Measurements from ENCODE around the gene PRCC.
A peak's percentile ranks its signal among the peaks of the same experiment; 100 is the strongest.

The PRCC gene

GRCh38 chr1:156765666-156766065, 1.7 kb upstream of the PRCC start:
- DNase-seq, result no peak

GRCh38 chr1:156766298-156767100, 836 bp upstream of the PRCC start:
- DNase-seq, result peak; percentile 30

DNA sequence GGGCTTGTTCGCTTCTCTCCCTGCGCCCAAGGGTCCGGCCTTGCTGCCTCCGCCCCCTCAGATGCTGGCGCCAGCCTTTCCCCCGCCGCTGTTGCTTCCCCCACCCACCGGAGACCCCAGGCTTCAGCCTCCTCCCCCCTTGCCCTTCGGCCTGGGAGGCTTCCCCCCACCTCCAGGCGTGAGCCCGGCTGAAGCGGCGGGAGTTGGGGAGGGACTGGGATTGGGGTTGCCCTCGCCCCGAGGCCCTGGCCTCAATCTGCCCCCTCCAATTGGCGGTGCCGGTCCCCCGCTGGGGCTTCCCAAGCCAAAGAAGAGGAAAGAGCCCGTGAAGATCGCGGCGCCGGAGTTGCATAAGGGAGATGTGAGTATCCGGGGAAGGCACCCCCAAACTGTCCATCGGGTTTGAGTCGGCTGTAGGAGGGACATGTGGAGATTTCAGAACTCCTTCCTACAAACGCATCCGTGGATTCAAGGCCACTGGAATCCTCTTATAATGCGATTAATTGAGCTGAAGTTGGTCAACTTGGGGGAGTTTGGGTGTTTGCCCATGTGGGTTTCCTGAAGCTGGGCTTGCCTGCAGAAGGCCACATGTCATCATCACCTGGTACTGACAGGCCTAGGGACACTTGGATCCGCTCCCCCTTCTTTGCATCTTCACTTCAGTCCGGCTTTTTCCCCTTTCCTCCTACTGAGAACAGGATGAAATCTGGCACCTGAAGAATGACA, 707 bp downstream of the PRCC start:
- DNase-seq, result peak; percentile 67

DNA sequence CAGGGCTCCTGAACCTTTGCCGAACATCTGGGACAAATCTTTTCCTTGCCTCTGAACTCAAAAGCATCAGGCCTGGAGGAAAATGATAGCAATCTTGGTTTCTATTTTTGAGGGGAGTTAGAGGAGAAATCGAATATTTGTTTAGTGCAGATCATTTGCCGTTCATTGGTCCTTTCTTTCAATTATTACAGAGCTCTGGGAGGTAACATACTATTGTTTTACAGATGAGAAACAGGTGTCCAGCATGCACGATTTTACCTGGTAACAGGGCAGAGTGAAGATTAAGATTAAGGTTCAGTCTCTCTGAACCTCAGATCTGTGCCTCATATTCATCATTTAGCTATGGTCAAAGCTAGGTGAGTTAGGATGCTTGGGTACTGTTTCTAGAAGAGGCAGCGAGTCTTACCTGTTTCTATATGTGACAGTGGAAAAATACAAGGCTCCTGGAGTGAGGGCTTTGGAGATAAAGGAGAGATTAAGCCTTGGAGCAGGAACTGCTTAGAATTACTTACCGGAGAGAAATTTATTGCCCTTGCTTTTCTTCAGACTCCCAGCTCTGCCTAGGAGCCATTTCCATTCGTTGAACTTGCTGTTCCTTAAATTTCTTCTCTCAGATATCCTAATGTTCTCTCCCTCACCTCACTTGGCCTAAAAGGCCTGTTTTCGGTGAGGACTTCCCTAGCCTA, 1.4 kb downstream of the PRCC start:
- DNase-seq, result no peak

GRCh38 chr1:156772222-156772621, 4.9 kb downstream of the PRCC start:
- DNase-seq, result no peak

DNA sequence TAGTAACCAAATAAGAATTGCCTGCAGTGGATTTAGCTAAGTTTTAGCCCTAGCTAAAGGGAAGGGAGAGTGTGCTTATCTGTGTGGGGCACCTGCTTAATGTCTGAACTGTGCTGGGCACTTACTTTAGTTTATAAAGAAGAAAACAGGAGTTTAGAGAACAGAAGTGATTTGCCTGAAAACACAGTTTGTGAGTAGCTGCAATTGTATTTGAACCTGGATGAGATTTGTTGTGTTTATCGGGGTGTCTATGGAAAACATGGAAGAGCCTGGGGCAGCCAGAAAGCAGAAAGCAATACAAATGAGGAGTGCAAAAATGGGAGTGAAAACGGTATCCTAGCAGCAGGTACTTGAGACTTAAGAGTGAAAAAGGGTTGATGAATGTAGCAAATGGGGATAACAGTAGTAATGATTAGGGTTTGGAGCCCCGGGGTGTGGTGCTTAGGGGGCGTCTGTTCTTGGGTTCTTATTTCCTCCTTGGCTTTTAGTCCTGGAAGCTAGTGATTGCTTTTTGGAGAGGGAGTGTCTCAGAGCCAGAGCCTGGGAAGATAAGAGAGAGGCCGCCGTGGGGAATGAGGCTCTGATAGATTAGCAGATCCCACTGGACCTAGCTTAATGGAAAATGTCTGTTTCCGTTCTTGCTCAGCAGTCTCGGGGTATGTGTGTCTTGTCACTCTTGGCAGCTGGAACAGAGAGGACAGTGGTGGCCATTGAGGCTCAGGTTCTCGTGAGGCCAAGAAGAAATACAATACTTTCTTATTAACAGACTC, 5.6 kb downstream of the PRCC start:
- no peak for DNase-seq

GRCh38 chr1:156773607-156774006, 6.3 kb downstream of the PRCC start:
- no peak for DNase-seq

GRCh38 chr1:156775799-156776198, 8.5 kb downstream of the PRCC start:
- no peak for DNase-seq

GRCh38 chr1:156776942-156777341, 9.6 kb downstream of the PRCC start:
- DNase-seq, result no peak

DNA sequence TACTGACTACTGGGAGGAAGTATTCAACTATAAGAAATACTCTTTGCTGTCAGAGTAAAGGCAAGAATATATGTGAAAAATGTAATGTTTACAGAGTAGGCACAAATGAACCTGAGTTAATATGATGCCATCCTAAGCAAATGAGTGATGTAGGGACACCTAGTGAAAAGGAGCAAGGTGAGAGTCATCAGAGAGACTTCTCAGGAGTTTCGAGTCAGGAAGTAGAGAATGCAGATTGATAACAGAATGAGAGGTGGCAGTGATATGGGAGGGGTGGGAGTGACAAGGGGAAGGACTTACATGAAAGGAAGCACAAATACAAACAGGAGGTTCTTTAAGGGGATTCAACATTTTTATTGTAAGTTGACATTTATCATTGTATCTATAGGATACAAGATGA, 10.2 kb downstream of the PRCC start:
- no peak for DNase-seq

DNA sequence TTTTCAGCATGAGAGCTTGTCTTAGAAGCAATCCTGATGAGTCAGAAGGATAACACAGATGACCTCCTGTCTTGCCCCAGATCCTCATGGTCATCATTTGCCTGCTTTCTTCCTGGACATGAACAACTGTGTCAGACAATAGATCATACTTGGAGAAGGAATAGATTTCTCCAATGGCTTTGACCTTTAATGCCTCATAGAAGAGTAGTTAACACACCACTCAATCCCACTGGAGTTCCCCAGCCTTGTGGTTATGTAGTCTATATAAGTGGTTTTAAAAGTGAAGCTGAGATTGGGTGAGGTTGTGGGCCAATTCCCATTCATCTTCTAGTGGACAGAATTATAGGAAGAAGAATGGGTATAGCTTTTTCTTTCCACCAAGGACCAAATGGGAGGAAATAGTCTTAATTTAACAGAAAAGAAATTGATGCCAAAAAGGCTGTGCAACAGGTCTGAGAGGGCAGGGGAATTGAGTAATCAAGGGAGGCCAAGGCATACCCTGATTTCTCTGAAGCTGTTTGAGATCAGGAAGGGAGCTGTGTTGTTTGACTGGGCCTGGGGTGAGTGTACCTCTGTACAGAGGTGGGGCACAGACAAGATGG, 14.4 kb downstream of the PRCC start:
- DNase-seq, result no peak

DNA sequence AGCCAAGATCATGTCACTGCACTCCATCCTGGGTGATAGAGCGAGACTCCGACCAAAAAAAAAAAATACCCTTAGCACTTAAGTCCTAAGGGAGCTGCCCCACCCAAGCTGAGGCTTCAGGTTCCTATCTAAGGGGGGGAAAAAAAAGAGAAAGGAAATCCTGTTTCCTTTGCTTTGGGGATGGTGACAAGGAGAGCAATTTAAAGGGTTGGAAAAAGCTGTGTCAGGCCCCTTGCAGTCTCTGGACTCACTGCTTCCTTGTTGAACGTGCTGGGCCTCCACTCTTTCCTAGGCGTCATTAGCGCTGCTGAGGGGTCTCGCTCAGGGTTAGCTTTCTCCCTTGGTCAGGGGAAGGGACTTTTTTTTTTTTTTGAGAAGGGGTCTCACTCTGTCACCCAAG, 18.1 kb downstream of the PRCC start:
- no peak for DNase-seq

DNA sequence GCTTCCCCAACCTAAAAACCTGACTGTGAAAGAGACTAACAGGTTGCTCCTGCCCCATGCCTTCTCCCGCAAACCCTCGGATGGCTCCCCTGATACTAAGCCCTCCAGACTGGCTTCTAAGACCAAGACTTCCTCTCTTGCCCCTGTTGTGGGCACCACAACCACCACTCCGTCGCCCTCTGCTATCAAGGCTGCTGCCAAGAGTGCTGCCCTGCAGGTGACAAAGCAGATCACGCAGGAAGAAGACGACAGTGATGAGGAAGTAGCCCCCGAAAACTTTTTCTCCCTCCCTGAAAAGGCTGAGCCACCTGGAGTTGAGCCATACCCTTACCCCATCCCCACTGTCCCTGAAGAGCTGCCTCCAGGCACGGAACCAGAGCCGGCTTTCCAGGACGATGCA, 19.3 kb downstream of the PRCC start:
- DNase-seq, result no peak

GRCh38 chr1:156788136-156788535, 20.8 kb downstream of the PRCC start:
- DNase-seq, result no peak

GRCh38 chr1:156789621-156790318, 22.4 kb downstream of the PRCC start:
- no peak for DNase-seq

GRCh38 chr1:156794506-156795373, 27.4 kb downstream of the PRCC start:
- DNase-seq, result no peak

DNA sequence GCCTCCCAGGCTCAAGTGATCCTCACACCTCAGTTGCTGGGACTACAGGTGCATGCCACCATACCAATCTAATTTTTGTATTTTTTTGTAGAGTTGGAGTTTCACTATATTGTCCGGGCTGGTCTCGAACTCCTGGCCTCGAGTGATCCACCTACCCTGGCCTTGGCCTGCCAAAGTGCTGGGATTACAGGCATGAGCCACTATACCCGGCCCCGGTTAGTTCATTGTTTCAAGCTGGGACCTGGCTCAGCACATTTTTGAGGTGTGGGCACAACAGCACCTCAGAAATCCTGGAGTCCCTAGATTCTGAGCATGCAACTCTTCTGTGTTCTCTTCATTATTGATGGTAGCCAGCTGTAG, 28.0 kb downstream of the PRCC start:
- no peak for DNase-seq

DNA sequence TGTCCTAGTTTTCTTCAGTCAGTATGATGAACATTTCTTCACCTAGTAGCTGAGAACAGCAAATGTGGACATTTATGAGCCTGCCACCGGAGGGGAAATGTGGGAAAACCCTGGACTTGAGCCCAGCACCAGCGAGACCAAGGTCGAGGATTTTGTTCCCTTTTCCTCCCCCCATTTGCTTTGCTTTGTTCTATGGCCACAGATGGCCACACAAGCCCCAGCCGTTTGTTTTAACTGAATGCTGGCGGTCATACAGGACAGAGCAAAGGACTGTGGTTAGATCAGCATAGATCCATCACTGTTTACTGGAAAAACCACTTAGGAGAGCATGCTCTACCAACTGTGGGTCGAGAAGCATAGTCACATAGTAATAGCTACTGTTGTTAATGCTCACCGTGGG, 28.5 kb downstream of the PRCC start:
- DNase-seq, result no peak

- no peak for DNase-seq
Observed at GRCh38 chr1:156796340-156797097, 29.2 kb downstream of the PRCC start.

DNA sequence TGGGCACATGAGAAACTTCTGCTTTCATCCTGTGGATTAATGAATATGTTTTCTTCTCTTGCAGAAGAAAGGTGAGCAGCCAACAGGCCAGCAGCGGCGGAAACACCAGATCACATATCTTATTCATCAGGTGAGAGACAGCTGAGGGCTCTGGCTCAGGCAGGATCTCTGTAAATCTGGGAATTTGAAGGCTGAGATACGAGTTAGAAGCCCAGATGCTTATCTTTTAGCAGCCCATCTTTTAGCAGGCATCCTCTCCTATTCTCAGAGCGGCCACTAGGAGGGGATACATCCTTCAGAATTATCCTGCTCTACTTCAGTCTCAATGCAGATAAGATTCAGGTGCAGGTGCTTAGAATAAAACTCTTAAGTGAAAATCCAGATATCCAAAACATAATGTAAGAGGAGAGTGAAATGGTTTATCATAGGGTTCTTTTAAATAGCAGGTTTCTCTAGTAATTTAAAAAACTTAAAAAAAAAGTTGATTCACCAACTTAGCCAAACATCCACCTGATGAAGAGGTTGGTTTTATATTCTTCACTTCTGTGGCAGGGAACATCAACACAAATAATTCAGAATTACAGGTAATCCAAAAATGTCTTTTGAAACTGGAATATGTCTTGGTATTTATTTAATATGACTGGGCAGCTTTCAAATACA, 30.0 kb downstream of the PRCC start:
- peak; percentile 59 for DNase-seq

Data from femur (tissue), 1 donor.